GM12878 (cell line): ENCODE data around the gene SMYD5. TPM values are rescaled to one million over a fixed set of nuclear protein-coding genes. Genes with fewer than 3 reads are reported as not detected.

Experiments used
- ATAC-seq: fragments of 200-7000 bp; cut with Tn5 transposase; 3 replicates; pipeline ENCODE4 v1.9.1; 2020; ENCODE audit warnings: mild to moderate bottlenecking, moderate library complexity
- BruUV-seq: library from RNA; stranded (reverse); fragments of 400-500 nt; replicated peaks from 2 replicates; lab custom pipeline; 2021; lab: Mats Ljungman, UMichigan
- CTCF ChIA-PET: fragments of 300-600 bp; sonication (Branson Sonifier 250); formaldehyde crosslinking; extraction: SDS; loops from one replicate; lab custom pipeline; 2021; ENCODE audit warnings: inconsistent platforms; lab: Yijun Ruan, JAX
- POLR2A ChIA-PET: fragments of 350-600 bp; formaldehyde crosslinking; extraction: SDS; loops from one replicate; lab custom pipeline; 2021; ENCODE audit warnings: inconsistent platforms; lab: Charles Lee
- RAD21 ChIA-PET: fragments of 300-600 bp; sonication (Branson Sonifier 250); formaldehyde crosslinking; loops from one replicate; lab custom pipeline; 2023; ENCODE audit warnings: antibody characterized with exemption; ENCODE audit not compliant: unreplicated experiment; lab: Charles Lee
- SMC1A ChIA-PET: fragments of 300-600 bp; sonication (Branson Sonifier 250); formaldehyde crosslinking; loops from one replicate; lab custom pipeline; 2023; ENCODE audit not compliant: unreplicated experiment, uncharacterized antibody; lab: Charles Lee
- DNase-seq: peaks from one replicate; pipeline ENCODE4 v3.0.0-alpha.2; 2011; ENCODE audit warnings: low read depth, low spot score
- FAIRE-seq: peaks from 3 replicates; lab custom pipeline; 2011; peaks lifted over from hg19 to GRCh38; lab: Jason Lieb, UNC
- H2AFZ ChIP-seq: 2 replicates; pipeline ENCODE4 v1.6.0; 2011; ENCODE audit warnings: low read depth, low read length, control low read depth; ENCODE audit not compliant: control insufficient read depth
- H3K27ac ChIP-seq: 2 replicates; pipeline ENCODE4 v1.5.1; 2011; ENCODE audit warnings: control low read depth; ENCODE audit not compliant: control insufficient read depth, insufficient read depth
- H3K27me3 ChIP-seq, 2 experiments: replicated peaks in 1 of 2; 2 replicates each; pipeline versions ENCODE4 v1.6.0 to v1.6.1; 2011; ENCODE audit warnings: low read length in 1 of 2; ENCODE audit not compliant: control insufficient read depth in 2 of 2, insufficient read depth in 2 of 2
- H3K36me3 ChIP-seq, 2 experiments: 2 replicates each; pipeline ENCODE4 v1.5.1; 2011; ENCODE audit warnings: low read length in 1 of 2; ENCODE audit not compliant: control insufficient read depth in 2 of 2, insufficient read depth in 2 of 2
- H3K4me1 ChIP-seq: 2 replicates; pipeline ENCODE4 v1.6.1; 2011; ENCODE audit warnings: mild to moderate bottlenecking, low read length, moderate library complexity, mixed read lengths; ENCODE audit not compliant: control insufficient read depth, insufficient read depth
- H3K4me2 ChIP-seq: 2 replicates; pipeline ENCODE4 v1.6.0; 2011; ENCODE audit warnings: control low read depth; ENCODE audit not compliant: control insufficient read depth, insufficient read depth
- H3K4me3 ChIP-seq: fragments of 200-600 bp; sonication (generic); 2 replicates; pipeline ENCODE4 v1.5.1; 2016
- H3K79me2 ChIP-seq: 2 replicates; pipeline ENCODE4 v1.6.0; 2011; ENCODE audit warnings: low read length; ENCODE audit not compliant: control insufficient read depth, insufficient read depth
- H3K9ac ChIP-seq: 2 replicates; pipeline ENCODE4 v1.8.0; 2011; ENCODE audit warnings: low read length, control low read depth, mixed read lengths; ENCODE audit not compliant: control insufficient read depth, insufficient read depth
- H3K9me3 ChIP-seq: replicated peaks from 3 replicates; pipeline ENCODE4 v1.5.1; 2011; ENCODE audit warnings: mild to moderate bottlenecking, low read length; ENCODE audit not compliant: control insufficient read depth, insufficient read depth
- H4K20me1 ChIP-seq: 2 replicates; pipeline ENCODE4 v1.6.0; 2011; ENCODE audit not compliant: control insufficient read depth, insufficient read depth
- ASH2L ChIP-seq: fragments of 300-600, 200-600 bp; sonication (generic); IDR thresholded peaks from 2 replicates; pipeline ENCODE4 v1.6.1; 2017; ENCODE audit warnings: low read depth, mild to moderate bottlenecking, borderline replicate concordance
- CHD1 ChIP-seq: IDR thresholded peaks from 2 replicates; pipeline ENCODE4 v1.6.1; 2012; ENCODE audit warnings: low read depth, low read length, improper control_type of control experiment
- POLR2AphosphoS5 ChIP-seq: IDR thresholded peaks from 2 replicates; pipeline ENCODE4 v1.6.1; 2011; ENCODE audit warnings: mild to moderate bottlenecking, low read length, inconsistent platforms
- RAD51 ChIP-seq: fragments of 450-650 bp; IDR thresholded peaks from 2 replicates; pipeline ENCODE4 v1.6.1; 2016; ENCODE audit warnings: moderate library complexity, mild to moderate bottlenecking, inconsistent platforms
- RUNX3 ChIP-seq: IDR thresholded peaks from 2 replicates; pipeline ENCODE4 v1.6.1; 2012; ENCODE audit warnings: low read length, inconsistent platforms
- WGBS: methylation state at CpG from one replicate; pipeline ENCODE4 v1.1.6; 2016; ENCODE audit warnings: low lambda C conversion rate; ENCODE audit not compliant: insufficient replicate concordance, insufficient coverage; ENCODE audit errors: missing lambda C conversion rate; 5-methylcytosine and 5-hydroxymethylcytosine counted together
- in situ Hi-C: fragments of 300-500 bp; cut with MboI; formaldehyde crosslinking; loops from 9 replicates; pipeline ENCODE4 v1.14.3; 2018; ENCODE audit warnings: mixed read lengths
- intact Hi-C: fragments of 100-400 bp; cut with micrococcal nuclease; formaldehyde crosslinking; loops from one replicate; pipeline ENCODE4 v1.14.2; 2022; ENCODE audit not compliant: unreplicated experiment
- polyA plus RNA-seq, 11 experiments: library from polyadenylated mRNA; depleted of rRNA in 4 of 11; unstranded in 6 of 11; stranded (reverse) in 5 of 11; fragments of >200 nt; fragmentation: Nextera tagmentation in 4 of 11; fragmentation: Illumina TruSeq in 1 of 11; extraction: Ambion mirVana in 4 of 11; extraction: Trizol in 1 of 11; gene quantifications; 1 replicate in 1 of 11; 2 replicates in 10 of 11; pipeline versions ENCODE4 v1.2.1 to v1.2.3, GENCODE V29; 2011 to 2016; ENCODE audit warnings: inconsistent platforms in 2 of 11, missing spikeins in 2 of 11, low read depth in 1 of 11
- total RNA-seq, 4 experiments: library from RNA; depleted of rRNA in 3 of 4; stranded (reverse); fragments of >200 nt in 3 of 4; fragmentation: Illumina TruSeq in 1 of 4; extraction: Trizol in 1 of 4; gene quantifications; 2 replicates each; pipeline versions ENCODE4 v1.2.1 to v1.2.3, GENCODE V29; 2013 to 2021
- TF ChIP-seq, protein P1 (sequence below): IDR thresholded peaks from 2 replicates; pipeline ENCODE4 v1.6.1; 2012; ENCODE audit warnings: low read depth, low read length, improper control_type of control experiment
- TF ChIP-seq, protein P2 (sequence below): fragments of 450-650 bp; formaldehyde crosslinking; IDR thresholded peaks from 2 replicates; pipeline ENCODE4 v1.4.0; 2022; ENCODE audit warnings: mild to moderate bottlenecking, moderate library complexity

SMYD5 gene
- total and polyA plus RNA-seq, 10 of the 15 experiments (the other 5 are each of a cell fraction or from before 2014, with no cell fraction given): 6.1 to 35.3 (median 26.4) TPM

DNA sequence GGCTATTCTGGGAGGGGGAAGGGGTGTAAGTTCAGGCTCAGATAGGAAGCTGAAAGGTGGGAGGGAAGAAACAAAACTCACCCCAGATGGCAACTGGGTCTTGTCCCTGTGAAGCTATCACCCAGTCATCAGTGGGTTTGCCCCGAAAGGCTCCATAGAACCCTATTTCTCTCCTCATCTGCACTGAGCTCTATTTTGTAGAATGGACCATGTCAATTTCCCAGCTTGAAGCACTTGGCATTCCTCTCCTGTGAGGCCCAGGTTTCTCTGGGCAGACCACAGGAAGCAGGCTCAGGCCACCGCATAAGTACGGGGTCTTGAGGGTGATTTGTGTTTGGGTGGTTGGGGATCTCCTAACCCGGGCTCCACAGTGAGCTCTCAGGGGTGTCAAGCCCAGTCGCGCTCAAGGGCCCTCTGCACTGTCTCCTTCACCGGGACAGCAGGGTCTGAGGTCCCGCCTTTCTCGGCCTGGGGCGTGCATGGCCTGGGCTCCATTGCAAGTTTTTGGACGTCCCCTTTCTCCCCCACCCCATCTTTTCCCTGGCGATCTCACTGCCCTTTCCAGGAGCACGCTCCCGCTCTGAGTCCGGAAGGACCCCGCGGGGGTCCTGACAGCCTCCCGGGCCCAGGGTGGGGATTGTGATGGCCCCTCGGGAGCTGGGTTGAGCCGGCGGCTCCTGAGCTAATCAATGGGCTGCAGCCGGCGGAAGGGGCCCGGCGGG, 38.9 kb upstream of the SMYD5 start:
- in situ Hi-C loops: loop anchor here (5.0 kb wide), 1 partner anchor 283 kb away; no protein-coding TSS in a partner anchor
- TF ChIP-seq RAD51 (no peak), ASH2L (no peak), RUNX3 (no peak), POLR2AphosphoS5 (no peak), CHD1 (no peak)
- TF ChIP-seq, protein P1, sequence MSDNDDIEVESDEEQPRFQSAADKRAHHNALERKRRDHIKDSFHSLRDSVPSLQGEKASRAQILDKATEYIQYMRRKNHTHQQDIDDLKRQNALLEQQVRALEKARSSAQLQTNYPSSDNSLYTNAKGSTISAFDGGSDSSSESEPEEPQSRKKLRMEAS: no peak
- TF ChIP-seq, protein P2, sequence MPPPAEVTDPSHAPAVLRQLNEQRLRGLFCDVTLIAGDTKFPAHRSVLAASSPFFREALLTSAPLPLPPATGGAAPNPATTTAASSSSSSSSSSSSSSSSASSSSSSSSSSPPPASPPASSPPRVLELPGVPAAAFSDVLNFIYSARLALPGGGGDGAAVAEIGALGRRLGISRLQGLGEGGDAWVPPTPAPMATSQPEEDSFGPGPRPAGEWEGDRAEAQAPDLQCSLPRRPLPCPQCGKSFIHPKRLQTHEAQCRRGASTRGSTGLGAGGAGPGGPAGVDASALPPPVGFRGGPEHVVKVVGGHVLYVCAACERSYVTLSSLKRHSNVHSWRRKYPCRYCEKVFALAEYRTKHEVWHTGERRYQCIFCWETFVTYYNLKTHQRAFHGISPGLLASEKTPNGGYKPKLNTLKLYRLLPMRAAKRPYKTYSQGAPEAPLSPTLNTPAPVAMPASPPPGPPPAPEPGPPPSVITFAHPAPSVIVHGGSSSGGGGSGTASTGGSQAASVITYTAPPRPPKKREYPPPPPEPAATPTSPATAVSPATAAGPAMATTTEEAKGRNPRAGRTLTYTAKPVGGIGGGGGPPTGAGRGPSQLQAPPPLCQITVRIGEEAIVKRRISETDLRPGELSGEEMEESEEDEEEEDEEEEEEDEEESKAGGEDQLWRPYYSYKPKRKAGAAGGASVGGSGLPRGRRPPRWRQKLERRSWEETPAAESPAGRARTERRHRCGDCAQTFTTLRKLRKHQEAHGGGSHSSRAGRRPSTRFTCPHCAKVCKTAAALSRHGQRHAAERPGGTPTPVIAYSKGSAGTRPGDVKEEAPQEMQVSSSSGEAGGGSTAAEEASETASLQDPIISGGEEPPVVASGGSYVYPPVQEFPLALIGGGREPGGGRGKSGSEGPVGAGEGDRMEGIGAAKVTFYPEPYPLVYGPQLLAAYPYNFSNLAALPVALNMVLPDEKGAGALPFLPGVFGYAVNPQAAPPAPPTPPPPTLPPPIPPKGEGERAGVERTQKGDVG (CRISPR knock-in tag): no peak
- TF ChIP-seq, all 136 proteins: peak for 0
- Histone ChIP-seq H3K4me2 (no peak overlapping the region; the same call in 1 of the 2 replicates), H3K9me3 (no peaks in the 10 kb centered on the region), H4K20me1 (no peaks in the 10 kb centered on the region), H3K4me3 (no peak overlapping the region), H3K36me3 (no peaks in the 10 kb centered on the region), H3K9ac (no peak overlapping the region), H3K27me3 (peaks cover 13 to 14% of the 10 kb centered on the region in 2 experiments; a peak in 3 of 4 replicates), H3K27ac (no peak overlapping the region), H3K4me1 (peaks cover 13% of the 10 kb centered on the region; the same call in 1 of the 2 replicates), H3K79me2 (no peaks in the 10 kb centered on the region), H2AFZ (no peak overlapping the region)
- no TSS peak for BruUV-seq
- no peak for ATAC-seq
- DNase-seq: no peak
- no peak for FAIRE-seq
- intact Hi-C loops: loop anchor here (5.0 kb wide), 1 partner anchor 283 kb away; no protein-coding TSS in a partner anchor
- POLR2A ChIA-PET: no interaction called here
- SMC1A ChIA-PET: interaction anchor here (1.0 to 1.2 kb wide), 2 partner anchors 33 to 281 kb away, joined by 3 read pairs; no protein-coding TSS in a partner anchor
- 27% methylated on average over 21 of the region's 25 CpGs for WGBS
- CTCF ChIA-PET: interaction anchor here (1.0 to 6.3 kb wide), 4 partner anchors 37 to 283 kb away, joined by 3 to 82 read pairs (median 32); no protein-coding TSS in a partner anchor
- RAD21 ChIA-PET: interaction anchor here (0.7 kb wide), 1 partner anchor 19 kb away, joined by 3 read pairs; no protein-coding TSS in a partner anchor
